ENCODE data around the gene CNTFR. TPM values are rescaled to one million over a fixed set of nuclear protein-coding genes. Genes with fewer than 3 reads are reported as not detected.

CNTFR gene
- polyA plus RNA-seq, 1 donor (not counting 4 experiments of a cell fraction or from before 2014, with no cell fraction given): 0.42 TPM

DNA sequence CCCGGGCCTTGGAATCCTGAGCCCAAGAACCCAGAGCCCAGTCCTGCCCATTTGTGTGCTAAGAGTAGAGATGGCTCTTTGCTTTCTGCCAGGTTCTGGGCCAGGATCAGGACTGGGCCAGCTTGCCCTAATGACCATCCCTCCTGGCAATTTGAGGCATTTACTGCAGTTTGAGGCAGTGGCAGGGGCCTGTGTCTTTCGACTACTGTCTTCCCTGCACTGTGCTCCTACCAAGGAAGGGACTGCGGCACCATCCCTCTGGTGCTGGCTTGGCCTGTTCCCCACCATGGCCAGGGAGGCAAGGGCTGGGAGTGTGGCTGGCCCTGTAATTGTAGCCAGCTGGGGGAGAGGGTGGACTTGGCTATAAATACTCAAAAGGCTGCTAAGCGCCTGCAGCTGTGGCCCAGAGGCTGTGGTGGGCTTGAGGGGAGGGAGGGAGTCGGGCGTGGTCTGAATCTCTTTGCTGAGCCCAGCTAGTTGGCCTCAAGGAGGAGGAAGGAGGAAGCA is 71.4 kb downstream of the CNTFR start:
- Histone ChIP-seq H3K27me3 (ENCODE audit: control insufficient read depth, extremely low read depth, insufficient read depth, low read length) (peaks cover 20% of the 10 kb centered on the region), H2AFZ (ENCODE audit: control insufficient read depth, low read length) (no peak overlapping the region), H3K27ac (ENCODE audit: control insufficient read depth, insufficient read depth, low read length) (no peak overlapping the region), H3K9ac (ENCODE audit: control insufficient read depth, extremely low read depth, insufficient read depth, low read length) (no peak overlapping the region), H3K79me2 (ENCODE audit: control insufficient read depth, insufficient read depth, low read length) (no peaks in the 10 kb centered on the region), H3K9me1 (ENCODE audit: control insufficient read depth, extremely low read depth, insufficient read depth, low read length) (no peaks in the 10 kb centered on the region), H4K20me1 (ENCODE audit: control insufficient read depth, extremely low read depth, insufficient read depth, low read length) (no peaks in the 10 kb centered on the region), H3K4me3 (ENCODE audit: control insufficient read depth in 2 of 3, extremely low read depth in 1 of 3, insufficient read depth in 2 of 3, low read depth in 1 of 3, low read length in 3 of 3) (no peak overlapping the region), H3K4me2 (ENCODE audit: control insufficient read depth, extremely low read depth, insufficient read depth, low read depth, low read length) (no peak overlapping the region), H3K36me3 (ENCODE audit: control insufficient read depth in 2 of 2, extremely low read depth in 1 of 2, insufficient read depth in 2 of 2, low read length in 2 of 2) (no peaks in the 10 kb centered on the region), H3K9me3 (ENCODE audit: control insufficient read depth, low read depth, low read length) (no peaks in the 10 kb centered on the region), H3K4me1 (ENCODE audit: control insufficient read depth, extremely low read depth, insufficient read depth, low read length) (peaks cover under 1% of the 10 kb centered on the region)
- dilution Hi-C loops (cut with MboI; ENCODE audit: extremely low pct_ligation_motif_present, low sequenced_read_pairs): no loop called here
- FAIRE-seq (no peak), DNase-seq (ENCODE audit: low read depth, low spot score) (no peak)
- TF ChIP-seq EZH2 (IDR thresholded peaks at IDR 0.05; ENCODE audit: low read length): no peak
- TF ChIP-seq, protein P1, sequence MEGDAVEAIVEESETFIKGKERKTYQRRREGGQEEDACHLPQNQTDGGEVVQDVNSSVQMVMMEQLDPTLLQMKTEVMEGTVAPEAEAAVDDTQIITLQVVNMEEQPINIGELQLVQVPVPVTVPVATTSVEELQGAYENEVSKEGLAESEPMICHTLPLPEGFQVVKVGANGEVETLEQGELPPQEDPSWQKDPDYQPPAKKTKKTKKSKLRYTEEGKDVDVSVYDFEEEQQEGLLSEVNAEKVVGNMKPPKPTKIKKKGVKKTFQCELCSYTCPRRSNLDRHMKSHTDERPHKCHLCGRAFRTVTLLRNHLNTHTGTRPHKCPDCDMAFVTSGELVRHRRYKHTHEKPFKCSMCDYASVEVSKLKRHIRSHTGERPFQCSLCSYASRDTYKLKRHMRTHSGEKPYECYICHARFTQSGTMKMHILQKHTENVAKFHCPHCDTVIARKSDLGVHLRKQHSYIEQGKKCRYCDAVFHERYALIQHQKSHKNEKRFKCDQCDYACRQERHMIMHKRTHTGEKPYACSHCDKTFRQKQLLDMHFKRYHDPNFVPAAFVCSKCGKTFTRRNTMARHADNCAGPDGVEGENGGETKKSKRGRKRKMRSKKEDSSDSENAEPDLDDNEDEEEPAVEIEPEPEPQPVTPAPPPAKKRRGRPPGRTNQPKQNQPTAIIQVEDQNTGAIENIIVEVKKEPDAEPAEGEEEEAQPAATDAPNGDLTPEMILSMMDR (optimal IDR thresholded peaks at IDR 0.05 in 1 of 3, IDR thresholded peaks at IDR 0.05 in 1 of 3, conservative IDR thresholded peaks at IDR 0.05 in 1 of 3; ENCODE audit: extremely low read depth in 1 of 3, insufficient read depth in 2 of 3, low read length in 3 of 3): no peak

DNA sequence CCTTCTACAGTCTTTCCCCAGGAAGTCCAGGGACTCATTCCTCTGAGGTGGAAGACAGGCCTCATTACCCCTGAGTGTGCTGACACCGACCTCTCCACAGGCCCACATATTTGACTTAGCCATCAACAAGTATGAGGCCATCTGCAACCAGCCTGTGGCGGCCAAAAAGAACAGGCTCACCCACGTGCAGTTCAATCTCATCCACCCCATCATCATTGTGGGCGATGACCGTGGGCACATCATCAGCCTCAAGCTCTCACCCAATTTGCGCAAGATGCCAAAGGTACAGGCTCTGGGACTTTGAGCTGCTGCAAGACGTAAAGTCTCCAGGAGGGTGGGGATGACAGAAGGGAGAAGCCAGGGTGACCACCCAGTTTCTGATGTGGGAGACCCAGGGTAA is 72.3 kb downstream of the CNTFR start:
- H2AFZ ChIP-seq (ENCODE audit: control insufficient read depth, low read length): no peak overlapping the region
- no peak overlapping the region for H3K27ac ChIP-seq (ENCODE audit: control insufficient read depth, insufficient read depth, low read length)
- no peaks in the 10 kb centered on the region for H3K9me1 ChIP-seq (ENCODE audit: control insufficient read depth, extremely low read depth, insufficient read depth, low read length)
- dilution Hi-C loops (cut with MboI; ENCODE audit: extremely low pct_ligation_motif_present, low sequenced_read_pairs): no loop called here
- H3K27me3 ChIP-seq (ENCODE audit: control insufficient read depth, extremely low read depth, insufficient read depth, low read length): peaks cover 15% of the 10 kb centered on the region
- TF ChIP-seq EZH2 (IDR thresholded peaks at IDR 0.05; ENCODE audit: low read length): no peak
- TF ChIP-seq, protein P1 (optimal IDR thresholded peaks at IDR 0.05 in 1 of 3, IDR thresholded peaks at IDR 0.05 in 1 of 3, conservative IDR thresholded peaks at IDR 0.05 in 1 of 3; ENCODE audit: extremely low read depth in 1 of 3, insufficient read depth in 2 of 3, low read length in 3 of 3): no peak
- H3K9me3 ChIP-seq (ENCODE audit: control insufficient read depth, low read depth, low read length): no peaks in the 10 kb centered on the region
- no peak for DNase-seq (ENCODE audit: low read depth, low spot score)
- H3K4me2 ChIP-seq (ENCODE audit: control insufficient read depth, extremely low read depth, insufficient read depth, low read depth, low read length): no peak overlapping the region
- H3K36me3 ChIP-seq (ENCODE audit: control insufficient read depth in 2 of 2, extremely low read depth in 1 of 2, insufficient read depth in 2 of 2, low read length in 2 of 2): no peaks in the 10 kb centered on the region
- H3K4me3 ChIP-seq (ENCODE audit: control insufficient read depth in 2 of 3, extremely low read depth in 1 of 3, insufficient read depth in 2 of 3, low read depth in 1 of 3, low read length in 3 of 3): no peak overlapping the region
- H3K9ac ChIP-seq (ENCODE audit: control insufficient read depth, extremely low read depth, insufficient read depth, low read length): no peak overlapping the region
- no peaks in the 10 kb centered on the region for H3K79me2 ChIP-seq (ENCODE audit: control insufficient read depth, insufficient read depth, low read length)
- no peak for FAIRE-seq
- H4K20me1 ChIP-seq (ENCODE audit: control insufficient read depth, extremely low read depth, insufficient read depth, low read length): no peaks in the 10 kb centered on the region
- H3K4me1 ChIP-seq (ENCODE audit: control insufficient read depth, extremely low read depth, insufficient read depth, low read length): no peaks in the 10 kb centered on the region
